OCI-LY1 (cell line): Measurements from ENCODE around the gene ANO6.

Source experiments
- CTCF ChIP-seq: fragments of 200-600 bp; sonication (generic), shearing (Covaris generic); IDR thresholded peaks from 2 replicates; pipeline ENCODE4 v1.5.1; 2017; ENCODE audit warnings: mild to moderate bottlenecking, antibody characterized with exemption, low read length, moderate library complexity, mixed read lengths
- EZH2 ChIP-seq: fragments of 200-600 bp; sonication (generic), shearing (Covaris generic); IDR thresholded peaks from 2 replicates; pipeline ENCODE4 v1.8.0; 2017; ENCODE audit warnings: borderline replicate concordance, mixed run types, mild to moderate bottlenecking, antibody characterized with exemption, low read length, moderate library complexity, mixed read lengths

- TF ChIP-seq CTCF (no peak), EZH2 (no peak)
Measured at GRCh38 chr12:45483571-45483970, 267.7 kb downstream of the ANO6 start.
